ENCODE measurements around the gene C11orf97.

DNA sequence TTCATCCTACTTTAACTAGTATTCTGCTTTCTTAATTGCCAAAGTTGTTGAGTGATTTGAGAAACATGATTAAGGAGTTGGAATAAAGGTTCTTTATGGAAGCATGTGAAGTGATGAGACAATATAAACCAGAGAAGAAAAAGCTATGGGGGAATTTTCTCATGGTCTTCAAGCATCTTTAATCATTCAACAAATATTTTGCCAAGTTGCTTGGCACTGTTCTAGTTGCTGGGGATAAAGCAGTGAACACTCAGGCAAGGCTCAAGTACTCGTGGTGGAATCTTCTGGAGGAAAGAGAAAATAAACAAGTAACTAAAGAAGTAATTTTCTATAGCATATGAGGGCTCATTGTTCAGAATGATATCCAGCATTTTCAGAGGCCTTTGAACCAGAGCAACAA, 45.7 kb downstream of the C11orf97 start:
- TF ChIP-seq, protein P1, sequence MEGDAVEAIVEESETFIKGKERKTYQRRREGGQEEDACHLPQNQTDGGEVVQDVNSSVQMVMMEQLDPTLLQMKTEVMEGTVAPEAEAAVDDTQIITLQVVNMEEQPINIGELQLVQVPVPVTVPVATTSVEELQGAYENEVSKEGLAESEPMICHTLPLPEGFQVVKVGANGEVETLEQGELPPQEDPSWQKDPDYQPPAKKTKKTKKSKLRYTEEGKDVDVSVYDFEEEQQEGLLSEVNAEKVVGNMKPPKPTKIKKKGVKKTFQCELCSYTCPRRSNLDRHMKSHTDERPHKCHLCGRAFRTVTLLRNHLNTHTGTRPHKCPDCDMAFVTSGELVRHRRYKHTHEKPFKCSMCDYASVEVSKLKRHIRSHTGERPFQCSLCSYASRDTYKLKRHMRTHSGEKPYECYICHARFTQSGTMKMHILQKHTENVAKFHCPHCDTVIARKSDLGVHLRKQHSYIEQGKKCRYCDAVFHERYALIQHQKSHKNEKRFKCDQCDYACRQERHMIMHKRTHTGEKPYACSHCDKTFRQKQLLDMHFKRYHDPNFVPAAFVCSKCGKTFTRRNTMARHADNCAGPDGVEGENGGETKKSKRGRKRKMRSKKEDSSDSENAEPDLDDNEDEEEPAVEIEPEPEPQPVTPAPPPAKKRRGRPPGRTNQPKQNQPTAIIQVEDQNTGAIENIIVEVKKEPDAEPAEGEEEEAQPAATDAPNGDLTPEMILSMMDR (IDR thresholded peaks at IDR 0.05 in 4 of 5, conservative IDR thresholded peaks at IDR 0.05 in 1 of 5), result no peak
- TF ChIP-seq POLR2A (IDR thresholded peaks at IDR 0.05), result no peak

All from gastrocnemius medialis (tissue), 4 donors.